WTC11 (cell line): ENCODE data around the gene DIO3. TPM values are rescaled to one million over a fixed set of nuclear protein-coding genes. Genes with fewer than 3 reads are reported as not detected.

Experiments used
- ATAC-seq: fragments of 200-7000 bp; cut with Tn5 transposase; 2 replicates; pipeline ENCODE4 v1.10.0; 2021; ENCODE audit warnings: mild to moderate bottlenecking, moderate library complexity
- CTCF ChIA-PET: fragments of 300-600 bp; sonication (Branson Sonifier 250); formaldehyde crosslinking; loops from one replicate; lab custom pipeline; 2021; ENCODE audit warnings: antibody characterized with exemption; lab: Charles Lee
- POLR2A ChIA-PET: fragments of 350-600 bp; sonication (Branson Sonifier 250); formaldehyde crosslinking; loops from one replicate; lab custom pipeline; 2021; ENCODE audit warnings: antibody characterized with exemption; lab: Charles Lee
- DNase-seq: peaks from one replicate; pipeline ENCODE4 v3.0.0; 2021; ENCODE audit warnings: low spot score
- H3K27ac Mint-ChIP-seq: 2 replicates; pipeline ENCODE4 v1.8.0; 2021; ENCODE audit warnings: mixed read lengths
- H3K27me3 Mint-ChIP-seq: 2 replicates; pipeline ENCODE4 v1.8.0; 2021; ENCODE audit warnings: low read depth, mild to moderate bottlenecking, moderate library complexity, mixed read lengths
- H3K36me3 Mint-ChIP-seq: 2 replicates; pipeline ENCODE4 v1.8.0; 2021; ENCODE audit warnings: mixed read lengths
- H3K4me1 Mint-ChIP-seq: 2 replicates; pipeline ENCODE4 v1.8.0; 2022; ENCODE audit warnings: mixed read lengths
- H3K4me3 Mint-ChIP-seq: 2 replicates; pipeline ENCODE4 v1.8.0; 2021; ENCODE audit warnings: mild to moderate bottlenecking, moderate library complexity, mixed read lengths
- H3K9me3 Mint-ChIP-seq: 2 replicates; pipeline ENCODE4 v1.8.0; 2021; ENCODE audit warnings: mixed read lengths
- AFF4 ChIP-seq: sonication (generic); formaldehyde crosslinking; IDR thresholded peaks from 2 replicates; pipeline ENCODE4 v1.8.1; 2023; ENCODE audit warnings: mild to moderate bottlenecking, missing genetic modification reagents, borderline replicate concordance
- AR ChIP-seq: fragments of 250-450 bp; sonication (Bioruptor Pico); IDR thresholded peaks from 2 replicates; pipeline ENCODE4 v1.9.0; 2021; ENCODE audit warnings: mild to moderate bottlenecking
- ARID4B ChIP-seq: sonication (generic); formaldehyde crosslinking; IDR thresholded peaks from 2 replicates; pipeline ENCODE4 v1.8.0; 2023; ENCODE audit warnings: missing genetic modification reagents, mild to moderate bottlenecking, borderline replicate concordance
- ELF4 ChIP-seq: sonication (generic); formaldehyde crosslinking; IDR thresholded peaks from 2 replicates; pipeline ENCODE4 v1.8.1; 2022; ENCODE audit warnings: low read depth, mild to moderate bottlenecking, moderate library complexity, missing genetic modification reagents
- GABPB1 ChIP-seq: sonication (generic); formaldehyde crosslinking; IDR thresholded peaks from 2 replicates; pipeline ENCODE4 v1.8.1; 2023; ENCODE audit warnings: mild to moderate bottlenecking, missing genetic modification reagents
- JUN ChIP-seq: sonication (generic); formaldehyde crosslinking; IDR thresholded peaks from 2 replicates; pipeline ENCODE4 v1.8.0; 2023; ENCODE audit warnings: mild to moderate bottlenecking, missing genetic modification reagents
- SOX15 ChIP-seq: fragments of 250-450 bp; sonication (Bioruptor Pico); IDR thresholded peaks from 2 replicates; pipeline ENCODE4 v1.9.0; 2021; ENCODE audit warnings: mild to moderate bottlenecking
- ZMAT4 ChIP-seq: fragments of 250-450 bp; sonication (Bioruptor Pico); IDR thresholded peaks from 2 replicates; pipeline ENCODE4 v1.9.0; 2021; ENCODE audit warnings: mild to moderate bottlenecking
- ZNF121 ChIP-seq: sonication (generic); formaldehyde crosslinking; IDR thresholded peaks from 2 replicates; pipeline ENCODE4 v1.8.0; 2023; ENCODE audit warnings: missing genetic modification reagents
- ZNF281 ChIP-seq: sonication (generic); formaldehyde crosslinking; IDR thresholded peaks from 2 replicates; pipeline ENCODE4 v1.8.0; 2023; ENCODE audit warnings: mild to moderate bottlenecking, missing genetic modification reagents
- ZNF317 ChIP-seq: sonication (generic); formaldehyde crosslinking; IDR thresholded peaks from 2 replicates; pipeline ENCODE4 v1.8.1; 2023; ENCODE audit warnings: low read depth, mild to moderate bottlenecking, moderate library complexity, missing genetic modification reagents, borderline replicate concordance
- total RNA-seq: library from RNA; stranded (reverse); gene quantifications from 3 replicates; pipeline ENCODE4 v1.2.3, GENCODE V29; 2021

Gene DIO3
- total RNA-seq, 1 experiment from 2014 or later: 0.52 TPM

GRCh38 chr14:101602466-101602840 lies 41.2 kb downstream of the DIO3 start:
- no peak overlapping the region for H3K27ac Mint-ChIP-seq
- DNase-seq: no peak
- TF ChIP-seq ZNF281 (CRISPR knock-in tag): no peak
- TF ChIP-seq AFF4: no peak
- TF ChIP-seq ZNF317: no peak
- no peak for TF ChIP-seq SOX15
- TF ChIP-seq ZMAT4 (CRISPR knock-in tag): no peak
- no peak for TF ChIP-seq GABPB1
- TF ChIP-seq JUN (CRISPR knock-in tag): no peak
- TF ChIP-seq ELF4 (CRISPR knock-in tag): no peak
- no peak for TF ChIP-seq ARID4B (CRISPR knock-in tag)
- TF ChIP-seq ZNF121 (CRISPR knock-in tag): no peak
- H3K27me3 Mint-ChIP-seq: peaks cover 15% of the 10 kb centered on the region
- ChIA-PET CTCF (no interaction called here), POLR2A (no interaction called here)
- peaks cover 10% of the 10 kb centered on the region for H3K9me3 Mint-ChIP-seq
- H3K36me3 Mint-ChIP-seq: 0 out of 2 replicates have a peak, but pooled peaks cover 3% of the 10 kb centered on the region
- H3K4me1 Mint-ChIP-seq: no peaks in the 10 kb centered on the region
- H3K4me3 Mint-ChIP-seq: no peak overlapping the region
- ATAC-seq: no peak

- no peak for DNase-seq
- no peaks in the 10 kb centered on the region for H3K36me3 Mint-ChIP-seq
- no peak for TF ChIP-seq AR
- peaks cover 11% of the 10 kb centered on the region for H3K27me3 Mint-ChIP-seq
- no peaks in the 10 kb centered on the region for H3K4me1 Mint-ChIP-seq
- CTCF ChIA-PET: no interaction called here
- no peak overlapping the region for H3K27ac Mint-ChIP-seq
- peaks cover 4% of the 10 kb centered on the region for H3K9me3 Mint-ChIP-seq
- no peak for ATAC-seq
- POLR2A ChIA-PET: interaction anchor here (0.7 kb wide), 1 partner anchor 9 kb away, joined by 3 read pairs; no protein-coding TSS in a partner anchor
- no peak overlapping the region for H3K4me3 Mint-ChIP-seq
These were observed 41.8 kb downstream of the DIO3 start for GRCh38 chr14:101603096-101603495.
